IPS-NIHi11 (cell line): ENCODE results near the gene VWF.

Experiments used
- DNase-seq: peaks from one replicate; pipeline ENCODE4 v3.0.0; 2012; ENCODE audit warnings: mixed read lengths, low spot score

Gene VWF

GRCh38 chr12:6058481-6059161, 65.8 kb downstream of the VWF start:
- DNase-seq = no peak

DNA sequence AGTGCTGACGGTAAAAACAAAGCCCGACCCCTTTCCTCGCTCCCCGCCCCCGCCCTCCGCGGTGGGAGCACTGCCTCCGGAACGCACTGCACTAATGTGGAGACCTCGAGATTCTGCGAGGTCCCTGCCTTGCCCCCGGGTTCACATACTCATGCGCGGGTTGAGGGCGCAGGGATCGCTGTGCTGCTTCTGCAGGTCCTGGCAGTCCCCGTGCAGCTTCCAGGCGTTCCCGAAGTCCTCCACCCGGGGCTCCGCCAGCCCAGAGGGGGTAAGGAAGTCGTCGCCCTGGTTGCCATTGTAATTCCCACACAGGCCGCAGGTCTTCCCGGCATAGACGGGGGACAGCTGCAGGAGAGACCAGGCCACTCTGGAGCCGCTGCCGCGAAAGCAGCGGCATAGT, 66.8 kb downstream of the VWF start:
- DNase-seq = peak; percentile 84

GRCh38 chr12:6056406-6057240, 67.8 kb downstream of the VWF start:
- peak; percentile 82 for DNase-seq

GRCh38 chr12:6053541-6053940, 70.9 kb downstream of the VWF start:
- DNase-seq = peak; percentile 54

DNA sequence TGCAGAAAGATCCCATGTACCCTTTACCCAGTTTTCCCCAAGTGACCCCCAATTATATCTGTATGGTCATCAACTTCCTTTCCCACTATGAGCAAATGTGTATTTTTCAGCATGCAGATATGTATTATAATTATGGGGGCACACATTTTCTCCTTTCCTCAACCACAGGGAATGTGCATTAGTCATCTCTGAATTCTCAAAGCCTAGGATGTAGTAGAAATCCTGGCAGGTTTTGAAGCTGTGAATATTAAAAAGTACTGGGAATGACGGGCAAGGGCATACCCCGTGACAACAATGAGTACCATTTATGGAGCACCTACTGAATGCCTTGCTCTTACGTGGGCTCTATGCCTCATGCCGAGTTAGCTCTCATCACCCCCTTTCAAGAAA, 71.5 kb downstream of the VWF start:
- DNase-seq = no peak

DNA sequence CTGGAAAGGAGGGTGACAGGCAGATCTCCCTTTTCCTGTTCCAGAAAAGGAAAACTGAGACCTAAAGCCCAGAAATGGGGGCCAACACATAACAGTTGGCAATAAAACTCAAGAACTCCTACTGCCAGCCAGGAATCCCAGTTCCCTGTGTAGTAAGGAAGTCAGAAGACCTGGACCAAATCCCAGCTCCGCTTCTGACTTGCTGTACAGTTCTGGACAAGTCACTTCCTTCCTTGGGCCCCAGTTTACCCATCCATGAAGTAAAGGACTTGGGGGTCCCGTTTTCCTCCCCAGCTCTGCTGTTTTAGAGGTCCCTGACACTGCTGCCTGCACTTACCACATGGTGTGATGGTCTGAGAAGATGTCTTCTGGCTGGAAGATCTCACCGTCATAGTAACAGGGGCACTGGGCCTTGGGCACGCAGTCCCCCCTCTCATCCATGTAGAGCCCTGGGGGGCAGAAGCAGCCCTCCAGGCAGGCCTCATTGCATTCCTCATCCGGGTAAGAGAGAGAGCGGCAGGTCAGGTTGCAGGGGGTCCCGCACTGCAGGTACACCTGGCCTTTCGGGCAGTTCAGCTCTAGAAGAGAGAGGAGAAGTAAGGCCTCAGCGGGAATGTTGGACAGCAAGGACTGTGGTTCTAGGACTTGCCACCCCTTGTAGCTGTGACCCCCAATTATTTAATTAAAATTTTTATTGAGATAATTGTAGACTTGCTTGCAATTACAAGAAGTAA, 72.1 kb downstream of the VWF start:
- DNase-seq = no peak

DNA sequence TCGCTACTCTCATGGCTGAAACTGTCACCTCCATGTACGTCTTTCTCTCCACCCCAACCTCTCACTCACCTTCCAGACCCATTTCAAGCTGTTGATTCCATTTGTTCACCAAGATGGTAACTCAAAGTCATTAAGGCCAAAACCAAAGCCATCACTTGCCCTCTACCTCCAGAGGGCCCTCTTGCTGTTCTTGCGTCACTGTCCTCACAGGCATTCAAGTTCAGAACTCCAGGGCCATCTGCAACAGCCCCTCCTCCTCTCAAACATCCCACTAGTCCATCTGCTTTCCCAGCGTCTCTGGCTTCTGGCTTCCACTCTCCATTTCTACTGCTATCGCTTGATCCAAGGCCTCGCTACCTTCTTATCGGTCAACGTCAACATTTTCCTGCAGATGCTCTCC, 74.5 kb downstream of the VWF start:
- no peak for DNase-seq

GRCh38 chr12:6049587-6049986, 74.9 kb downstream of the VWF start:
- no peak for DNase-seq

DNA sequence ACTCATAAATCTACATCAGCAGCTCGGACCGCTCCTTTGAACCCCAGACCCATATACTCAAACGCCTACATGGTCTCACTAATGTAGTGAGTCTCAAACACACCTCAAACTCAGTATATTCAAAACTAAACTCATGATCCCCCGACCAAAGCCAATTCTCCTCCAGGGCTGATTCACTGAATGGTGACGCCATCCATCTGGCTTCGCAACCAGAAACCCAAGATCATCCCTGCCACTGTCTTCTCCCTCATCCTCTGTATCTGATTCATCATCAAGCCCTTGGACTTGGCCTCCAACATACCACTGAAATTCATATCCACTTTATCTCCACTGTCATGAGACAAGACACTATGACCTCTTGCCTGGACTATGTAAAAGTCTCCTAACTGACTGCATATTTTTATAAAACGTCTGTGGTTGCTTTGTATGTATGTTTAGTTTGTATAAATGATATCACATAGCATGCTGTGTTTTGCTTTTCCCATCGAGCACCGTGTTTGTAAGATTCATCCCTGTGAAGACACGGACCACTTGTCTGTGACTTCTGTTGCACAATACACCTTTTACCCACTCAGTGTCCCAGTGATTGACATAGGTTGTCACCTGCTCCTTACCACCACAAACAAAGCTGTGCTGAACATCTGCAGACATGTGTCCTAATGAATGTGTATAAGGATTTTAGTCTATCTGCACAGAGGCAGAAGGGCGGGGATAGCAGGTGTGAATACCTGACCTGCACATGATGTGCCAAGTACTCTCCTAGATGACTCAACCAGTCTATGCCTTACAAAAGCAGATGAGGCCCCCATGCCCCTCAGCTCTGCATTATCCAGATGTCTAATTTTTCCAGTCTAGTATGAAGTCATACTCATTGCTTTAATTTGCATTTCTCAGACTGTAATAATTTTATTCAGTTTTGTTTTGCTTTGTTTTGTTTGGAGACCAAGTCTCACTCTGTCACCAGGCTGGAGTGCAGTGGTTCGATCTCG, 76.9 kb downstream of the VWF start:
- no peak for DNase-seq

GRCh38 chr12:6046511-6047180, 77.8 kb downstream of the VWF start:
- DNase-seq = no peak

DNA sequence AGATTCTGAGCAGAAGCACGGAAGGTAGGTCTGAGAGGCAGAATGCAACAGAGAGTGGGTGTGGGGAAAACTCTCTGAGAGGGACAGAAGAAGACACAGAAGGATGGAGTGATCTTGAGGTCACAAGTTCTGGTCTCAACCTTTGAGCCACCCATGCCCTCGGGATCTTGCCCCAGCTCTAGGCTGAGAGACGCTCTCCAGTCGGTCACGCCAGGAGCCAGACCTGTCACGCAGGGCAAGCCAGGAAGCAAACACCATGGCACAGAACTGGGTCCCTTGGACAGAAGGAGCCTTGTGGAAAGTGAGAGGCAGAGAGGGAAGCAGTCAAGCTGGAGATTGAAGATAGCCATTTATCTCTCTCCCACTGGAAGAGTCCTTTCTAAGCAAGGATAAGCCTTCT, 79.0 kb downstream of the VWF start:
- DNase-seq = no peak

DNA sequence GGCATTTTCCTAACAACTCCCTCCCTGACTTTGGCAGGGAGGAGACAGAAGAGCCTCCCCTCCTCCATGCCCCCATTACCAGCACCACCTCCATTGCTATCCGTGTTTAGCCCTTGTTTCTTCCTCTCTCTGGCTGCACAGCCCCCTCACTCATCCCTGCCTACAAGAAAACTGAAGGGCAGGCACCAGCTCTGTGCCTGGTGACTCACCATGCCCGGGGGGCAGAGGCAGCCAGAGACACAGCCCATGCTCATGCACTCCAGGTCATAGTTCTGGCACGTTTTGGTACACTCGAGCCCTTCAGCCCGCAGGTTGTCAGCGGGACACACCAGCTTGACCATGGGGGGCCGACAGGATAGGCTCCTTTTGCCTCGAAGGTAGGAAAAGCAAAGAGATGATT, 80.4 kb downstream of the VWF start:
- DNase-seq = no peak

GRCh38 chr12:6042446-6042845, 82.0 kb downstream of the VWF start:
- DNase-seq = no peak

- no peak for DNase-seq
Observed at GRCh38 chr12:6041891-6042290, 82.6 kb downstream of the VWF start.

DNA sequence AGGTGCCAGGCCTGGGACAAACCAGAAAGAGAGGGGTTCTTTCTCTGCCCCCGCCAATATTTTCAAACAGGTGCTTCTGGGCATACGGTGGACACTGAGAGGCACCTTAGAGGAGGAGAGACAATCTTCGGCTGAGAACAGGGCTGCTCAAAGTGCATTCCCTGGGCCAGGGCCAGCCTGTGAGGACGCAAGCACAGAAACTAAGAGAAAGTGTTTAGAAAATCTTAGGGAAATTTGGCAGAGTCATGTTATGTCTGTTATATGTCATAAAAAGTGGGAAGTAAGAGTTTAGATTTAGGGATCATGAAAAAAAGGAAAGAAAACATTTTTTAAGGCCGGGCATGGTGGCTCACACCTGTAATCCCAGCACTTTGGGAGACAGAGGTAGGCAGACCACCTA, 83.7 kb downstream of the VWF start:
- DNase-seq = no peak

GRCh38 chr12:6039894-6040601, 84.4 kb downstream of the VWF start:
- DNase-seq = peak; percentile 80

DNA sequence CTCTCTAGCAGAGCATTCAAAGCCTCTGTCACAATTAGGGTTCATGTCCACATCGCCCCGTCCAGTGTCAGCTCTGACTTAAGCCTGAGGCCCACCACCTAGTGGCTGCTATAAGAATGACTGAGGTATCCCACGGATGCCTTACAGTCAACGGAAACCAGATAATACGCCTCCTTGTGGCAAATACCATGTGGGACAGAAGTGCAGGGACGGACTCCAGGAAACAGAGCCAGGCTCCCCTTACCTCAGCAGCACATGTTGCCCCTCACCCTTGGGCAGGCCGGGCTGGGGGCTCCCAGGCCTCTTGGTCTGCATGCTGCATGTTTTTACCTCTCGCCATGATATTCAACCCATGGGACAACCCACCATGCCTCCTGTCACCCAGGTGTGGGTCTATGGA, 86.3 kb downstream of the VWF start:
- DNase-seq = peak; percentile 83

DNA sequence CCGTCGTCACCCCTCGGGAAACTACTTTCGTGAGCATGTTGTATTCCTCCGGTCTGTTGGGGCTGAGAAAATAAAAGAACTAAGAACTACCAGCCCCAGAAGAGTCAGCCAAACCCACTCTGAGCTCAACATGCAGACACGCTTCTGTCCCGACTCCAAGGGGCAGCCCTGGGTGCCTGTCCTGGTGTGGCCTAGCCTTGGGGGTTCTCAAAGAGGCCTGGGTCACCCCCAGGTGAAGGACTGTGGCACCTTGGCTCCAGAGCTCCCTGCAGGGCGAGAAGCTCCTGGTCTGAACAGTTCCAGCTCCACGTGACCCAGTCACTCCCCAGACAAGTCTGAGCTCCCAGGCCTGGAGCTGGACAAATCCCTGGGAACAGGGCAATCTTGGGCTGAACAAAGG, 87.0 kb downstream of the VWF start:
- DNase-seq = no peak

DNA sequence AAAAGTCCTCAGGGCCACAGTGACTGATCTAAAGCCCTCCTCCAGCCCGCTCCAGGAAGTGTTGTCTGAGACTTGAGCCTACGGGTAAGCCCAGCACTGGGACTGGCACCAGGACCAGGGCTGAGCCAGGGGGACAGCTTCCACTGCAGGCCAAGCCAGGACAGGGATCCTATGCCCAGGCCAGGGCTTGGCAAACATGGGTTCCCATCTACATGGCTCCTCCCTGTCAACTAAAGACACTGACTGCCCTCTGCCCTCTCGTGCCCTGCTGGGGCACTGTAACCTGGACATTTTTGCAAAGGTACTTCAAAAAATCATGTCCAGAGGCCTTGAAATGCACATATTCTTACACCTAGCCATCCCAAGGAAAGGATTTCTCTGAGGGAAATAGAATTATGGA, 88.0 kb downstream of the VWF start:
- DNase-seq = no peak

- no peak for DNase-seq
Observed at GRCh38 chr12:6034596-6034995, 89.9 kb downstream of the VWF start.

DNA sequence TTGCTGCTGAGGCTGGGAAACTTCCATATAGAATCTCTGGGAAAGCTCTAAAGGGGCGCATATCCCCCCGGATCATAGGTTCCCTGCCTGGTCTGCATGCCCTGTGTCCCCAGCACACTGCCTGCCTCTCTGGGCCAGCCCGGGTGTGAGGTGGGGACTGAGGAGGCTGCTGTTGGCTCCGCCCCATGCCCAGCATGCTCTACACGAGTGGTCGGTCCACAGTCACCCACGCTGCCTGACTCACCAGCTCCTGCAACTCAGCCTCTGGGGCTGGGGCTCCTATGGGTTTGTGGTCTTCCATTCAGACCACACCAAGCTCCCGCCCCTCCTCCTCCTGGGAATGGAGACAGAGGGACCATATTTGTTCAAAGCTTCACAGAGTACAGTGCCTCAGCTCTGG, 90.9 kb downstream of the VWF start:
- DNase-seq = no peak
